NCI-H2196 treated with DMSO at 0.1 percent for 48 hours (cell line): ENCODE measurements around the gene HECA.

Experiments used
- DNase-seq: peaks from one replicate; lab custom pipeline; 2025; ENCODE audit not compliant: unreplicated experiment; lab: John Stamatoyannopoulos, UW

HECA gene

GRCh38 chr6:139159016-139159415 is 24.1 kb downstream of the HECA start:
- no peak for DNase-seq

- no peak for DNase-seq
Measured at GRCh38 chr6:139161169-139161568, 26.3 kb downstream of the HECA start.

GRCh38 chr6:139161817-139162284 is 27.0 kb downstream of the HECA start:
- no peak for DNase-seq

GRCh38 chr6:139164001-139164400 is 29.1 kb downstream of the HECA start:
- DNase-seq = no peak

GRCh38 chr6:139165324-139165723 is 30.4 kb downstream of the HECA start:
- no peak for DNase-seq

- DNase-seq = no peak
Measured at GRCh38 chr6:139166238-139166955, 31.5 kb downstream of the HECA start.

- DNase-seq = no peak
Measured at GRCh38 chr6:139166956-139167313, 32.1 kb downstream of the HECA start.

DNA sequence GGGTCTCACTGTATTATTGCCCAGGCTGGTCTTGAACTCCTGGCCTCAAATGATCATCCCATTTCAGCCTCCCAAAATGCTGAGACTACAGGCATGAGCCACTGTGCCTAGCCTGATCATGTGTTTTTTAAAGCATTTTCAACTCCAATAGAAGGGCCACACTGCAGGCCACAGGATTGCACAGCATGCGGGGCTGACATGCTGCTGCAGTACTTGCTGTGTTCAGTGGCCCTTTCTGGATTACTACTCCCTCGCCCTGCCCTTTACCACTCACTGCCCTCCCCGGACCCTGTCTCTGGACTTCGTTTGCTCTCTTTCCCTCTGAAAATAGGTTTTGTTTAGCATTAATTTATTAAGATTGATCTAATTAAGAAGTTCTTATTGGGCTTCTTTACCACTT is 37.3 kb downstream of the HECA start:
- DNase-seq = no peak

DNA sequence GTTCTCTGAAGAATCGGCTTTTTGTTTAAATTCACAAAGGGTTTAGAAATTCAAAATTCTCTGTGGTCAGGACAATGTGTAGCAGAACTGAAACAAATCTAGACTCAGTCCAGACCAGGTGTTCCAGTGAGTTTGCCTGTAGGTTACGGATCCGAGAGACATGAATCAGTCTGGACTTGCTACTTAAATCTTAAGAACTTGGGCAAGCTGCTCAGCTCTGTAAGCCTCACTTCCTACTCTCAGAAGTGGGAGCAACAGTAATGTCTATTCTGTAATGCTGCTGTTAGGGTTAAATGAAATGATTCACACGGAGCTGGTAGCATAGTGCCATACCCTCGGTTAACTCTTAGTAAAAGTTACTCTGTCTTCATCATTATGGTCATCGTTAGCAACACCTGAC is 37.7 kb downstream of the HECA start:
- no peak for DNase-seq

DNA sequence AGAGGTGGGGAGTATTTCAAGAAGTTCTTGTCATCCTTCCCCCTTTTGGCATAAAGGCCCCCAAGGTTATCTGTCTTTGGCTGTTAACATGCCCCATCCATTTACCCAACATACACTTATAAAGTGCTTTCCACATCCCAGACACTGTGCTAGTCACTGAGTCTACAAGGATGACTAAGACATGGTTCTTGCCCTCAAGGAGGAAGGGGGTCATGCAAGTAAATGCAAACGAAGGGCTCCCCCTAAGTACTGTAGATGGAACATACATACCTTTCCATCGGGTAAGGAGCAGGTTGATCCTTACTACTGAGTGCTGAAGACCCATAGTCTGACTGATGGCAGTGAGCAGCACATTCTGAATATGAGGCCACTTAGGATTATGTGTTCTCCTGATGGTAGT is 38.3 kb downstream of the HECA start:
- no peak for DNase-seq

DNA sequence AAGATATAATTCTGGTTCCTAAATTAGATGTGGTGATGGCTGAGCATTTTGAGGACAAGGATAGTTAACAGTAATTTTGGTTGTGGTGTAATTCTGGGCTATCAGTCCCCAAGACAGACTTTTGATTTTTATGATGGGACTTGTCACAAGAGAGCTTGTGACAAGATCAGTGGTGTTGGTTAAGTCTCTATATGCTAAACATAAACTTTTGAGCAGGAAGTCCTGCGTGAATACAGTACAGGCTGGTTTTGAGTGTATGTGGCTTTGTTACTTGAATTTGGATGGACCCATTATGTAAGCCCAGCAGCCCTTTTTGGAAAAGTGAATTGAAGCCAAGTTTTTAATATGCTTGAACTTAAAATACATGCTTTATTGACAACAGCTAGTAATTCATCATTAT is 38.9 kb downstream of the HECA start:
- DNase-seq = no peak

- DNase-seq = no peak
Measured at GRCh38 chr6:139174961-139175360, 40.1 kb downstream of the HECA start.

- no peak for DNase-seq
Measured at GRCh38 chr6:139175389-139175948, 40.6 kb downstream of the HECA start.

GRCh38 chr6:139181236-139181635 is 46.4 kb downstream of the HECA start:
- no peak for DNase-seq

DNA sequence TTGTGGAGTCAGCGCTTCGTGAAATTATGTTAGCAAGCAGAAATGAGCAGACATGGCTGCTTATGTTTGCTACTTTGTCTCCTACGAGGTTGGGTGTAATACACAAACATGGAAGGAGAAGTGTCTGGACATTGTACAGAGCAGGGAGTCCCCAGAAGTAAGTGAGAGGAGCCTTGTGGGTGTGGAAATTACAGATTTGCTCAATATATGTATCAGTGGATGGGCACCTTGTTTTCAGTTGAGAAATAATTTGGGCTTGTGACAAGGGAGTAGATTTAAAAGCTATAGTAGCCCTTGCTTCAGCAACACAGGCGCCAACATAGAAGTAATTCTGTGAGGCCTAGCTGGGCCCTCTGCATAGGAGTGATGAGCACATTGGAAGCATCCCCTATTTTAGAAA is 49.2 kb downstream of the HECA start:
- DNase-seq = no peak

DNA sequence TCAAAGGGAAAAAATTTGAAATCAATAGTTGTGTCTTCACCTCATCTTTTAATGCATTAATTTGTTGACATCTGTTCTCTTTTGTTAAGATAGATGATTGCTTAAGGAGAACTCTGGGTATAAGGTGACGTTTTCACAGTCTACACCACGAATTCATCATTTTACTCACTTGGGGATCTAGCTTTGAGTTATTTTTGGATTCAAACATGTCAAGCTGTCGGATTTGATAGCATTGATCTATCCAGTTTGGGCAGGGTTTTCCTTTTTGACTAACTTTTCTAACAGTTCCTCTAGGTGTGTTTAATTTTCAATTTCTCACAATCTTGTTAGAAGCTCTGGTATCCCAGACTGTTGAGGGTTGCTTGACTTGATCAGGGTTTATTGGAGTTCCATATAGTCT is 49.6 kb downstream of the HECA start:
- no peak for DNase-seq

DNA sequence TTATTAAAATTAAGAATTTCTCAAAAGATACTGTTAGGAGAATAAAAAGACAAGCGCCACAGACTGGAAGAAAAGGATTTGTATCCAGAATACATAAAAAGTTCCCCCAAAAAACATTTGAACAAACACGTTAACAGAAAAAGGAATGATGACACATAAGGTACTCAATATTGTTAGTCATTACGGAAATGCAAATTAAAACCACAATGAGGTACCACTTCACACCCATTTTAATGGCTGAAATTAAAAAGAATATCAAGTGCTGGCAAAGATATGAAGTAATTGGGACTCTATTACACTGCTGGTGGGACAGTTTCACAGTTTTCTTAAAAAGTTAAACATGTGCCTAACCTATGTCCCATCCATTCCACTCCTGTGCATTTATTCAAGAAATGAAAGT is 51.4 kb downstream of the HECA start:
- DNase-seq = no peak

- no peak for DNase-seq
Measured at GRCh38 chr6:139186692-139187091, 51.8 kb downstream of the HECA start.

DNA sequence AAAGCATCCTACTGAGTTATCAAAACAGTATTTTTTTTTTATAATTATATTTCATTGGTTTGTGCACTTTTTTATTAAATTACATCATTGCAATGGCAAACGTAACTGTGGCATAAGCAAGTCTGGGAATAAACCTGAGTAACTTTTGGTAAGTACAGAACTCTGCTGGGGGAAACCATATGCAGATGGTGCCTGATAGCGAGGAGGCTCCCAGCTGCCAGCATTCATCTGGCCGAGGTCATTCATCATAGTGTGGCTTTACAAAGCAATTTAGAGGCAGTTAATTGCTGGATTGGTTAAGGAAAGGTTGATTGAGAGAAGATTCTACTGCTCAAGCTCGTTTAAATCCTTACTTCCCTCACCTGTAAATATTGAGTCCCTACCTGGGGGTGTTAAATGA is 52.6 kb downstream of the HECA start:
- no peak for DNase-seq

GRCh38 chr6:139189665-139190064 is 54.8 kb downstream of the HECA start:
- DNase-seq = no peak

- no peak for DNase-seq
Measured at GRCh38 chr6:139194740-139195139, 59.9 kb downstream of the HECA start.

DNA sequence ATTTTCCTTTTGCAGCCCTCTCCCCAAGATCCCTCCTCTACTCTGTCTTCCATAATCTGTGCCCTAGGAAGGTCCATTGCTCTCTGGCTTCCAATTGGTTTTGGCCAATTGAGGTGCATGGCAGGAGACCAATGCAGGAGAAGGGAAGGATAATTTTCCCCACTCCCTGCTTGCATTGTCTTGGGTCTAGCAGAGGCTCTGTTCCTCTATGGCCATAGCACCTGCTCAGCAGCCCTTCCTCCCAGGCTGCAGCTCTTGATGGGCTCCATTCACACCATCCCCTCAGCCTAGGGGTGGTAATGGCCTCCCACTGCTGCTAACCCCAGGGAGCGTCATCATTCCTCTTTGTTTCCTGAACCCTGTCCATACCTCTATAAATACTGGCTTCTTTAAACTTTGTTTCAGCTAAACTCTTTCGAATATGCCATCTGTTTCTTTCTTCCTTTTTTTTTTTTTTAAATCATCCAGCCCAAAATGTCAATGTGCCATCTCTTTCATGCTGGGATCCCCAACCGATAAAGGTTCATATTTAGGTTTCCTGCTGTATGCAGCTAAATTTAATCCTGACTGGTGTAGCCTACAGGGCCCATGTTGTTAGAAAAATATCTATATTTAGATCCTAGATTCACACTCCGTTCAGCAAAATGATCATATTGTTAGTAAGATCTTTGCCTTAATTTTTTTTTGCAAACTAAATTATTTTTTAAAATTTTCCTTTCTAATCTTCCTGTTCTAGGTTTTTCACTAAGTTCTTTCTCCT is 63.8 kb downstream of the HECA start:
- DNase-seq = no peak
